ENCODE results near the gene STRA8. TPM values are rescaled to one million over a fixed set of nuclear protein-coding genes. Genes with fewer than 3 reads are reported as not detected.

STRA8 gene
- total RNA-seq, 1 donor from 2014 or later = not detected

DNA sequence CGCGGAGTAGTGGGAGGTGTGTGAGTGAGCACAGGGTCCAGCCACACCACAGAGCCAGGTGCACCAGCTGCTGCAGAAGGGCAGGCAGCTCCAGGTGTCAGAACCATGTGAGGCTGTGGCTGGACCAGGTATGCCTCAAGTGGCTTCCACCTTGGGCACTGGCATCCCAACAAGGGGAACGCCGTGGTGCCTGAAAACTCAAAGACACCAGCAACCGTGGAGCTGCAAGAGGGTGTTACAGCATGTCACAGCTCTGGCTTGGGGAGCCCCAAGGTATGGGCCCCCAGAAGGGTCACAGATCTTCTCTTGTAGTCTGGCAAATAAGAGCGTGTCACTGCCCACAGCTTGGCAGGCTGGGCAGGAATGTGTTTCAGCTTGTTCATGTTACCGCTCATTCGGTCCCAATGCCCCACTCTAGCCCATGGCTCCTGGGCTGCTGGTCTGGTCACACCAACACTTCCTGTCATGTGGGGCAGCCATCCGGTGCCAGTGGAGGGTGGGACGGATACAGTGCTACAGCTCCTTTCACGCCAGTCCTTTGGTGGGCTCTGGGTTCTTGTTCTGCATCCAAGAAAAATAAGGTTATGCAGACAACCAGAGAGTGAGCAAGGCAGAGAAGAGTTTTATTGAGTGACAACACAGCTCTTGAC is 29.8 kb downstream of the STRA8 start:
- Mint-ChIP-seq H3K36me3 (no peaks in the 10 kb centered on the region), H3K27ac (no peak overlapping the region), H3K4me1 (ENCODE audit: unreplicated experiment) (peaks cover 15% of the 10 kb centered on the region), H3K9me3 (peaks cover 5% of the 10 kb centered on the region), H3K4me3 (no peak overlapping the region), H3K27me3 (peaks cover 16% of the 10 kb centered on the region)
- no peak for DNase-seq (ENCODE audit: extremely low spot score, unreplicated experiment)
- TF ChIP-seq, protein P1, sequence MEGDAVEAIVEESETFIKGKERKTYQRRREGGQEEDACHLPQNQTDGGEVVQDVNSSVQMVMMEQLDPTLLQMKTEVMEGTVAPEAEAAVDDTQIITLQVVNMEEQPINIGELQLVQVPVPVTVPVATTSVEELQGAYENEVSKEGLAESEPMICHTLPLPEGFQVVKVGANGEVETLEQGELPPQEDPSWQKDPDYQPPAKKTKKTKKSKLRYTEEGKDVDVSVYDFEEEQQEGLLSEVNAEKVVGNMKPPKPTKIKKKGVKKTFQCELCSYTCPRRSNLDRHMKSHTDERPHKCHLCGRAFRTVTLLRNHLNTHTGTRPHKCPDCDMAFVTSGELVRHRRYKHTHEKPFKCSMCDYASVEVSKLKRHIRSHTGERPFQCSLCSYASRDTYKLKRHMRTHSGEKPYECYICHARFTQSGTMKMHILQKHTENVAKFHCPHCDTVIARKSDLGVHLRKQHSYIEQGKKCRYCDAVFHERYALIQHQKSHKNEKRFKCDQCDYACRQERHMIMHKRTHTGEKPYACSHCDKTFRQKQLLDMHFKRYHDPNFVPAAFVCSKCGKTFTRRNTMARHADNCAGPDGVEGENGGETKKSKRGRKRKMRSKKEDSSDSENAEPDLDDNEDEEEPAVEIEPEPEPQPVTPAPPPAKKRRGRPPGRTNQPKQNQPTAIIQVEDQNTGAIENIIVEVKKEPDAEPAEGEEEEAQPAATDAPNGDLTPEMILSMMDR (conservative IDR thresholded peaks at IDR 0.05) = no peak

- TF ChIP-seq, protein P1 (conservative IDR thresholded peaks at IDR 0.05) = no peak
- no peak for DNase-seq (ENCODE audit: extremely low spot score, unreplicated experiment)
- no peaks in the 10 kb centered on the region for H3K36me3 Mint-ChIP-seq
Observed at GRCh38 chr7:135265637-135266036, 32.0 kb downstream of the STRA8 start.

GRCh38 chr7:135269921-135270320 is 36.3 kb downstream of the STRA8 start:
- DNase-seq (ENCODE audit: extremely low spot score, unreplicated experiment) = no peak
- no peak overlapping the region for H3K4me3 Mint-ChIP-seq
- H3K27me3 Mint-ChIP-seq = peaks cover 20% of the 10 kb centered on the region
- TF ChIP-seq, protein P1 (conservative IDR thresholded peaks at IDR 0.05) = no peak
- peaks cover 5% of the 10 kb centered on the region for H3K9me3 Mint-ChIP-seq
- H3K36me3 Mint-ChIP-seq = no peaks in the 10 kb centered on the region
- H3K4me1 Mint-ChIP-seq (ENCODE audit: unreplicated experiment) = peaks cover 3% of the 10 kb centered on the region
- H3K27ac Mint-ChIP-seq = no peak overlapping the region

More at GRCh38 chr7:135265637-135266036, 32.0 kb downstream of the STRA8 start:
- H3K27ac Mint-ChIP-seq = no peak overlapping the region
- peaks cover 5% of the 10 kb centered on the region for H3K9me3 Mint-ChIP-seq
- H3K27me3 Mint-ChIP-seq = peaks cover 16% of the 10 kb centered on the region
- peaks cover 13% of the 10 kb centered on the region for H3K4me1 Mint-ChIP-seq (ENCODE audit: unreplicated experiment)
- no peak overlapping the region for H3K4me3 Mint-ChIP-seq

DNA sequence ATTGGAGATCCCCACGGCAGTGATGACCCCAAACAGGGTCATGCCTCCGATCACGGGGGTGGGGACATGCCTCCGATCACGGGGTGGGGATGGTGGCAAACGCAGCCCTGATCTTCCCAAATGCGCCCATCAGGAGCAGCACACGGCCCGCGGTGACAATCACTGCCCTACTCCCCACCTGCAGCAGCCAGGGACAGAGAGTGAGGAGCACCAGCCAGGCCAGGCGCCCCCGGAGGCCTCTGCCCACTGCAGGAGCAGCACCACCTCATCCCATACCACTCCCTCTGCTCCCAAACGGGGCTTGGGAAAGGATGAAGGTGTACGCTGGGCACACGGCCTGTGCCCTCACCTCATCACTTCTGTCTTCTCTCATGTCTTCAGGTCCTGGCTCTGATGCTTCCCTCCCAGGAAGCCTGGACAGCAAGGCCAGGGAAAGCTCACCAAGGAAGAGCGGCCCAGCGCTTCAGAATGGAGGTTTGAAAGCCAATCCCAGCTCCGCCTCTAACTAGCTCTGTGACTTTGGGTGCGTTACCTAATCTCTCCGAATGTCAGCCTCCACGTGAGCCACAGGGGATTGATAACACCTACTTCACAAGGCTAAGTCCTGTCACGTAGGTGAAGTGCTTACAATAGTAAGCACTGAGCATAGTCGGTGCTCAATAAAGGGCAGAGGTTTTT is 37.1 kb downstream of the STRA8 start:
- TF ChIP-seq, protein P1 (conservative IDR thresholded peaks at IDR 0.05) = no peak
- Mint-ChIP-seq H3K4me3 (no peak overlapping the region), H3K9me3 (peaks cover 5% of the 10 kb centered on the region), H3K4me1 (ENCODE audit: unreplicated experiment) (peaks cover 3% of the 10 kb centered on the region), H3K27ac (no peak overlapping the region), H3K27me3 (peaks cover 20% of the 10 kb centered on the region), H3K36me3 (no peaks in the 10 kb centered on the region)
- DNase-seq (ENCODE audit: extremely low spot score, unreplicated experiment) = no peak

DNA sequence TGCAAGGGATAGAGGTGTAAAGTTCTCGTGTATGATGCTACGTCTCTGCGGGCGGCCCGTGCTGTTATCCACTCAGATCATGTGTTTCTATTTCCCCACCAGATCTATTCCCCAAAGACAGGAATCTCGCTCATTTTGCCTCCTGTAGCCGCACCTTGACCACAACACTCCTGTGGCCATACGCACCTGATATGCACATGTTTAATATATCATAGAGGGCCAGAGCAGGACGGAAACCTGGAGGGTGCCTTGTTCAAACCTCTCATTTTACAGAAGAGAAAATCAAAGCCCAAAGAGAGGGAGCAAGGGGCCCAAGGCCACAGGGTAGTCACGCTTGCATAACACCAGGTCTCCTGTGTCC is 37.6 kb downstream of the STRA8 start:
- Mint-ChIP-seq H3K27ac (no peak overlapping the region), H3K9me3 (peaks cover 5% of the 10 kb centered on the region), H3K4me3 (no peak overlapping the region), H3K36me3 (no peaks in the 10 kb centered on the region), H3K27me3 (peaks cover 20% of the 10 kb centered on the region), H3K4me1 (ENCODE audit: unreplicated experiment) (peaks cover 3% of the 10 kb centered on the region)
- DNase-seq (ENCODE audit: extremely low spot score, unreplicated experiment) = no peak
- TF ChIP-seq, protein P1 (conservative IDR thresholded peaks at IDR 0.05) = no peak
